Testis (tissue), 3 donors: ENCODE measurements around the gene ULK3. TPM values are rescaled to one million over a fixed set of nuclear protein-coding genes. Genes with fewer than 3 reads are reported as not detected.

Source experiments
- DNase-seq: peaks from one replicate; pipeline ENCODE4 v3.0.0-alpha.2; 2019
- H3K27ac ChIP-seq, 2 donors: fragments of 200-600 bp; sonication (generic); one replicate each; pipeline ENCODE4 v1.5.1; 2019
- H3K27me3 ChIP-seq: fragments of 200-600 bp; sonication (generic); one replicate; pipeline ENCODE4 v1.5.1; 2019
- H3K36me3 ChIP-seq: fragments of 200-600 bp; sonication (generic); one replicate; pipeline ENCODE4 v1.5.1; 2017; ENCODE audit warnings: low read depth; ENCODE audit errors: missing control alignments
- H3K4me1 ChIP-seq: fragments of 200-600 bp; sonication (generic); one replicate; pipeline ENCODE4 v1.5.1; 2019
- H3K4me3 ChIP-seq, 2 donors: fragments of 200-600 bp; sonication (generic); one replicate each; pipeline ENCODE4 v1.5.1; 2017 to 2019
- H3K9me3 ChIP-seq: fragments of 200-600 bp; sonication (generic); one replicate; pipeline ENCODE4 v1.5.1; 2017
- POLR2A ChIP-seq: fragments of 450-650 bp; IDR thresholded peaks from one replicate; pipeline ENCODE4 v1.6.1; 2017; ENCODE audit warnings: antibody characterized with exemption, mild to moderate bottlenecking, moderate library complexity
- WGBS, 2 donors: methylation state at CpG; one replicate each; pipeline ENCODE4 v1.1.5; 2018; 5-methylcytosine and 5-hydroxymethylcytosine counted together
- intact Hi-C: fragments of 100-400 bp; cut with DNase I; formaldehyde crosslinking; loops from one replicate; pipeline ENCODE4 v1.15.1; 2023; ENCODE audit warnings: low total_unique reads
- polyA plus RNA-seq: library from polyadenylated mRNA; stranded (reverse); fragments of 350-450 nt; fragmentation: Illumina TruSeq; extraction: RNeasy Lipid Tissue Mini Kit (QIAGEN cat#74804); gene quantifications from one replicate; pipeline ENCODE4 v1.2.3, GENCODE V29; 2014; ENCODE audit warnings: low read depth, low replicate concordance; ENCODE audit not compliant: insufficient read depth
- total RNA-seq, 2 donors: library from RNA; depleted of rRNA; stranded (reverse); fragments of >200 nt; gene quantifications; one replicate each; pipeline ENCODE4 v1.2.3, GENCODE V29; 2016
- TF ChIP-seq, protein P1 (sequence below), 3 experiments: fragments of 450-650 bp in 2 of 3; fragments of 200-600 bp in 1 of 3; sonication (generic) in 1 of 3; IDR thresholded peaks; one replicate each; pipeline ENCODE4 v1.5.1; 2016 to 2019; ENCODE audit warnings: antibody characterized with exemption in 3 of 3, mild to moderate bottlenecking in 2 of 3, moderate library complexity in 1 of 3

ULK3 gene
- total and polyA plus RNA-seq, 3 donors from 2014 or later, result 27.0 to 78.5 (median 68.2) TPM

DNA sequence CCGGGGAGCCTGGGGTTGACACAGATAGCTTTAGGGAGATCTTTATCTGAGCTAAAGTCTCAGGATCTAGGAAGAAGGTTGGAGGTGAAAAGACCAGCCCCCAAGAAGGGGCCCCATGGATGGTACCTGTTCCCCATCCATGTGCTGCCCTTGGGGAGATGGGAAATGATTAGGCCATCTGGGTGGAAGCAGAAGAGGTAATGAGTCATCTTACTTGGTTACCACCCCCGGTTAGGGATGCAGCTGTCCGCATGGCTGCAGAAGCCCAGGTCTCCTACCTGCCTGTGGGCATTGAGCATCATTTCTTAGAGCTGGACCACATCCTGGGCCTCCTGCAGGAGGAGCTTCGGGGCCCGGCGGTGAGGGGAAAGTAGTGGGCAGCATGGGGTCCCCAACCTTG lies 19.6 kb downstream of the ULK3 start:
- no peaks in the 10 kb centered on the region for H3K27me3 ChIP-seq
- no peaks in the 10 kb centered on the region for H3K4me1 ChIP-seq
- intact Hi-C loops, result no loop called here
- no peak for DNase-seq
- no peak overlapping the region for H3K4me3 ChIP-seq
- TF ChIP-seq POLR2A, result no peak
- TF ChIP-seq, protein P1, sequence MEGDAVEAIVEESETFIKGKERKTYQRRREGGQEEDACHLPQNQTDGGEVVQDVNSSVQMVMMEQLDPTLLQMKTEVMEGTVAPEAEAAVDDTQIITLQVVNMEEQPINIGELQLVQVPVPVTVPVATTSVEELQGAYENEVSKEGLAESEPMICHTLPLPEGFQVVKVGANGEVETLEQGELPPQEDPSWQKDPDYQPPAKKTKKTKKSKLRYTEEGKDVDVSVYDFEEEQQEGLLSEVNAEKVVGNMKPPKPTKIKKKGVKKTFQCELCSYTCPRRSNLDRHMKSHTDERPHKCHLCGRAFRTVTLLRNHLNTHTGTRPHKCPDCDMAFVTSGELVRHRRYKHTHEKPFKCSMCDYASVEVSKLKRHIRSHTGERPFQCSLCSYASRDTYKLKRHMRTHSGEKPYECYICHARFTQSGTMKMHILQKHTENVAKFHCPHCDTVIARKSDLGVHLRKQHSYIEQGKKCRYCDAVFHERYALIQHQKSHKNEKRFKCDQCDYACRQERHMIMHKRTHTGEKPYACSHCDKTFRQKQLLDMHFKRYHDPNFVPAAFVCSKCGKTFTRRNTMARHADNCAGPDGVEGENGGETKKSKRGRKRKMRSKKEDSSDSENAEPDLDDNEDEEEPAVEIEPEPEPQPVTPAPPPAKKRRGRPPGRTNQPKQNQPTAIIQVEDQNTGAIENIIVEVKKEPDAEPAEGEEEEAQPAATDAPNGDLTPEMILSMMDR (IDR thresholded peaks at IDR 0.05), result no peak
- no peaks in the 10 kb centered on the region for H3K9me3 ChIP-seq
- no peaks in the 10 kb centered on the region for H3K36me3 ChIP-seq
- no peak overlapping the region for H3K27ac ChIP-seq
- WGBS, 2 donors, result 80 to 87% methylated on average over 3 to 6 of the region's 6 CpGs

DNA sequence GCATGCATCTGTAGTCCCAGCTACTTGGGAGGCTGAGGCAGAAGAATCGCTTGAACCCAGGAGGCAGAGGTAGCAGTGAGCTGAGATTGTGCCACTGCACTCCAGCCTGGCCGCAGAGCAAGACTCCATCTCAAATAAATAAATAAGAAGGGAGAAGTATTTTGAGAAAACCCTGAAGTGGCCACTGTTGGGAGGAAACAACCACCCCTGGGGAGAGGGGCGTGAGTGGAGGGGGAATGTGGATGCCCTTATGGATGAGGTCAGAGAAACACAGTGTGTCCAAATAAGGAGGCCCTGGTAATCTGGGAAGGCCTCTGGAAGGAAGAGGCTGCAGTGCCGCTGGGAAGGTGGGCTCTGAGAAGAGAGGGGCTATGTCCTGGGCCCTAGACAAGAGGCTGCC lies 20.7 kb downstream of the ULK3 start:
- WGBS, 2 donors, result 90 to 93% methylated on average over 4 of the region's 4 CpGs

DNA sequence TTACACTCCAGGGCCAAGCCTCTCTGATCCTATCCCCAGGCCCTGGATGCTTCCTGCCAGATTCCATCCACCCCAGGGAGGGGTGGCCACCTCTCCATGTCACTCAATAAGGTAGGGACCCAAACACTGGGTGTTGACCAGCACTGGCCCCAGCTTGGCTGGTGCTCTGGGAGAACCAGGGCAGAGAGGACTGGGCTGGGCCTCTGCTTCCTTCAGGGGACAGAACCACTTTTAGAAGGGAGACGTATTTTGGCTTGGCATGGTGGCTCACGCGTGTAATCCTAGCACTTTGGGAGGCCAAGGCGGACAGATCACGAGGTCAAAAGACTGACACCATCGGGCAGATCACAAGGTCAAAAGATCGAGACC lies 21.2 kb downstream of the ULK3 start:
- intact Hi-C loops, result no loop called here

More for the DNA sequence above, 20.7 kb downstream of the ULK3 start:
- no peak overlapping the region for H3K4me3 ChIP-seq
- H3K27me3 ChIP-seq, result no peaks in the 10 kb centered on the region
- no peaks in the 10 kb centered on the region for H3K36me3 ChIP-seq
- H3K9me3 ChIP-seq, result no peaks in the 10 kb centered on the region
- intact Hi-C loops, result no loop called here
- peaks cover 3% of the 10 kb centered on the region for H3K4me1 ChIP-seq
- no peak for DNase-seq
- no peak overlapping the region for H3K27ac ChIP-seq
- TF ChIP-seq, protein P1 (IDR thresholded peaks at IDR 0.05), result no peak
- no peak for TF ChIP-seq POLR2A

DNA sequence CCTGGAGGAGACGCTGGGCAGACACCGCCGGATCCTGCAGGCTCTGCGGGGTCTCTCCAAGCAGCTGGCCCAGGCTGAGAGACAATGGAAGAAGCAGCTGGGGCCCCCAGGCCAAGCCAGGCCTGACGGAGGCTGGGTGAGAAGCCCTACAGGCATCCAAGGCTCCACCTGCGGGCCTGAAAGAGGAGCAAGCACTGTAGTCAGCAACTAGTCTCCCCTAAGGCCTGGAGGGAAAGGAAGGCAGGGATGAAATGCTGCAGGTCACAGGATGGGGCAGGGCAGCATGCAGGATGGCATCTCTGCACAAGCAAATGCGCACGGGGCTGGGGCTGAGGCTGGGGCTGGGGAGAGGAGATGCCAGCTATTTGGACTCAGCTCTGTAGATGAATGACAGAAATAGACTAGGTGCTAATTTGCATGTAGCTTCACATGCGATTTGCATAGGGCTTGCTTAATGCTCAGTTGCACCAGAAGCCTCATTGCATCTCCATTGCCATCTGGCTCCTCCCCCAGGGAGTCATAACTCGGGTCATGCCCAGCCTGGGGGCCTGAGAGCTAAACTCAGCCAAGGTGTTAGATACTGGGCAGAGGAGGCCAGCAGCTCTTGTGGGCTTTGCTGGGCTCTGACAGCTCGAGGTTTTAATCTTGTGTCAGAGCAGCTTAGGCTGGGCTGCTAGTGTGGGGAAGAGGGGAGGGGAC lies 21.7 kb downstream of the ULK3 start:
- WGBS, 2 donors, result 73 to 82% methylated on average over 10 to 11 of the region's 11 CpGs
- H3K27me3 ChIP-seq, result no peaks in the 10 kb centered on the region
- H3K4me1 ChIP-seq, result peaks cover 6% of the 10 kb centered on the region
- no peak overlapping the region for H3K4me3 ChIP-seq
- H3K36me3 ChIP-seq, result no peaks in the 10 kb centered on the region
- DNase-seq, result no peak
- TF ChIP-seq POLR2A, result no peak
- TF ChIP-seq, protein P1 (IDR thresholded peaks at IDR 0.05), result no peak
- H3K27ac ChIP-seq, result no peak overlapping the region
- no peaks in the 10 kb centered on the region for H3K9me3 ChIP-seq
- intact Hi-C loops, result no loop called here

More for the DNA sequence above, 21.2 kb downstream of the ULK3 start:
- Histone ChIP-seq H3K4me1 (peaks cover 6% of the 10 kb centered on the region), H3K4me3 (no peak overlapping the region), H3K27ac (no peak overlapping the region), H3K27me3 (no peaks in the 10 kb centered on the region), H3K36me3 (no peaks in the 10 kb centered on the region), H3K9me3 (no peaks in the 10 kb centered on the region)
- no peak for TF ChIP-seq POLR2A
- TF ChIP-seq, protein P1 (IDR thresholded peaks at IDR 0.05), result no peak
- 79 to 88% methylated on average over 6 to 7 of the region's 7 CpGs for WGBS, 2 donors
- no peak for DNase-seq

DNA sequence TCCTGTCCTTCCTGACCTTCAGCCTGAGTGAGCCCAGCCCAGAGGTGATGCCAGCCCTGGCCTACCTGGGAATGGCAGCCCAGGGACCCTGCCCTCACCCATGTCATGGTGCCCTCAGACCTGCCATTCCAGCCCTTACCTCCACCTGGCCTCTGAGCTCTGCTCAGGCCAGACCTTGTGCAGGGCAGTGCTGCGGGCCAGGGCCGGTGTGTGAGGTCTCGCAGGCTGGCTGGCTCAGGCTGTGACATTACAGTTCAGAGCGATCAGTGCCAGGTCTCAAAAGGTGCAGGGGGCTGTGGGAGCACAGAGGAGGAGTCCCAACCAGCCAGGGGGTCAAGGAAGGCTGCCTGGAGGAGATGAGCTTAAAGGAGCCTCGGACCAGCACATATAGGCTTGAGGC lies 22.9 kb downstream of the ULK3 start:
- intact Hi-C loops, result no loop called here
- no peak for TF ChIP-seq POLR2A
- TF ChIP-seq, protein P1 (IDR thresholded peaks at IDR 0.05), result no peak

More for the DNA sequence above, 22.9 kb downstream of the ULK3 start:
- Histone ChIP-seq H3K9me3 (no peaks in the 10 kb centered on the region), H3K36me3 (no peaks in the 10 kb centered on the region), H3K4me1 (peaks cover 6% of the 10 kb centered on the region), H3K27ac (no peak overlapping the region), H3K27me3 (no peaks in the 10 kb centered on the region), H3K4me3 (no peak overlapping the region)
- 83 to 96% methylated on average over 1 to 5 of the region's 5 CpGs for WGBS, 2 donors
- DNase-seq, result no peak
